ENCODE data around the gene SCAMP2. TPM values are rescaled to one million over a fixed set of nuclear protein-coding genes. Genes with fewer than 3 reads are reported as not detected.

Gene SCAMP2
- total and polyA plus RNA-seq, 2 of the 13 experiments (the other 11 are each of a cell fraction or from before 2014, with no cell fraction given), result 34.8 to 121 TPM

GRCh38 chr15:74821091-74821789 lies 51.9 kb downstream of the SCAMP2 start:
- H3K4me2 ChIP-seq (ENCODE audit: low read depth, low read length), result no peak overlapping the region
- ChIA-PET CTCF (ENCODE audit: low intra/inter-chr PET ratio, low total read pairs) (no interaction called here), POLR2A (no interaction called here)
- intact Hi-C loops (cut with micrococcal nuclease; ENCODE audit: unreplicated experiment) (no loop called here), in situ Hi-C loops (cut with HindIII; ENCODE audit: extremely low pct_ligation_motif_present, low pct_unique_long_range_greater_than_20kb) (no loop called here)
- peaks cover 1 to 25% of the 10 kb centered on the region in 2 experiments; a peak in 3 of 5 replicates for H3K27me3 ChIP-seq (ENCODE audit: control insufficient read depth in 1 of 2, insufficient read depth in 2 of 2, low read length in 2 of 2)
- H3K27ac ChIP-seq (ENCODE audit: extremely low read length, insufficient read depth, low read length), result no peak overlapping the region
- H3K36me3 ChIP-seq (replicated peaks in 1 of 2; ENCODE audit: control insufficient read depth in 1 of 2, insufficient read depth in 2 of 2, low read length in 2 of 2), result no peaks in the 10 kb centered on the region
- no peak for DNase-seq (ENCODE audit: low spot score)
- H4K20me1 ChIP-seq (ENCODE audit: insufficient read depth, low read length), result no peaks in the 10 kb centered on the region; the same call in 1 of the 2 replicates
- H3K79me2 ChIP-seq (ENCODE audit: insufficient read depth, low read length), result no peaks in the 10 kb centered on the region
- no TSS peak for BruUV-seq (replicated peaks)
- WGBS (ENCODE audit: low lambda C conversion rate), result 49% methylated on average over 3 of the region's 11 CpGs
- ATAC-seq, result no peak
- no peak overlapping the region for H2AFZ ChIP-seq (ENCODE audit: low read length)
- no peak for FAIRE-seq
- H3K9me3 ChIP-seq (ENCODE audit: low read length), result no peaks in the 10 kb centered on the region
- H3K4me1 ChIP-seq (ENCODE audit: insufficient read depth, low read length), result peaks cover 36% of the 10 kb centered on the region
- no peak overlapping the region for H3K4me3 ChIP-seq (replicated peaks in 1 of 3; ENCODE audit: insufficient read depth in 1 of 3, low read depth in 2 of 3, low read length in 3 of 3)
- TF ChIP-seq SNAI1 (CRISPR knock-in tag; IDR thresholded peaks at IDR 0.05; ENCODE audit: borderline replicate concordance) (no peak), ARNTL (CRISPR knock-in tag; IDR thresholded peaks at IDR 0.05) (no peak), ZNF143 (CRISPR knock-in tag; IDR thresholded peaks at IDR 0.05) (no peak), ZFX (CRISPR knock-in tag; IDR thresholded peaks at IDR 0.05; ENCODE audit: low read depth) (no peak), ZFP36L1 (CRISPR knock-in tag; IDR thresholded peaks at IDR 0.05) (no peak), ZNF790 (CRISPR knock-in tag; IDR thresholded peaks at IDR 0.05; ENCODE audit: borderline replicate concordance) (no peak), KLF11 (CRISPR knock-in tag; IDR thresholded peaks at IDR 0.05) (no peak), PHF20 (CRISPR knock-in tag; IDR thresholded peaks at IDR 0.05) (no peak), CAMTA2 (CRISPR knock-in tag; IDR thresholded peaks at IDR 0.05; ENCODE audit: borderline replicate concordance) (no peak)
- TF ChIP-seq, protein P1, sequence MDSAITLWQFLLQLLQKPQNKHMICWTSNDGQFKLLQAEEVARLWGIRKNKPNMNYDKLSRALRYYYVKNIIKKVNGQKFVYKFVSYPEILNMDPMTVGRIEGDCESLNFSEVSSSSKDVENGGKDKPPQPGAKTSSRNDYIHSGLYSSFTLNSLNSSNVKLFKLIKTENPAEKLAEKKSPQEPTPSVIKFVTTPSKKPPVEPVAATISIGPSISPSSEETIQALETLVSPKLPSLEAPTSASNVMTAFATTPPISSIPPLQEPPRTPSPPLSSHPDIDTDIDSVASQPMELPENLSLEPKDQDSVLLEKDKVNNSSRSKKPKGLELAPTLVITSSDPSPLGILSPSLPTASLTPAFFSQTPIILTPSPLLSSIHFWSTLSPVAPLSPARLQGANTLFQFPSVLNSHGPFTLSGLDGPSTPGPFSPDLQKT (CRISPR knock-in tag; IDR thresholded peaks at IDR 0.05; ENCODE audit: borderline replicate concordance), result no peak
- TF ChIP-seq, protein P2, sequence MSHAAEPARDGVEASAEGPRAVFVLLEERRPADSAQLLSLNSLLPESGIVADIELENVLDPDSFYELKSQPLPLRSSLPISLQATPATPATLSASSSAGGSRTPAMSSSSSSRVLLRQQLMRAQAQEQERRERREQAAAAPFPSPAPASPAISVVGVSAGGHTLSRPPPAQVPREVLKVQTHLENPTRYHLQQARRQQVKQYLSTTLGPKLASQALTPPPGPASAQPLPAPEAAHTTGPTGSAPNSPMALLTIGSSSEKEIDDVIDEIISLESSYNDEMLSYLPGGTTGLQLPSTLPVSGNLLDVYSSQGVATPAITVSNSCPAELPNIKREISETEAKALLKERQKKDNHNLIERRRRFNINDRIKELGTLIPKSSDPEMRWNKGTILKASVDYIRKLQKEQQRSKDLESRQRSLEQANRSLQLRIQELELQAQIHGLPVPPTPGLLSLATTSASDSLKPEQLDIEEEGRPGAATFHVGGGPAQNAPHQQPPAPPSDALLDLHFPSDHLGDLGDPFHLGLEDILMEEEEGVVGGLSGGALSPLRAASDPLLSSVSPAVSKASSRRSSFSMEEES (CRISPR knock-in tag; IDR thresholded peaks at IDR 0.05), result no peak
- TF ChIP-seq, protein P3, sequence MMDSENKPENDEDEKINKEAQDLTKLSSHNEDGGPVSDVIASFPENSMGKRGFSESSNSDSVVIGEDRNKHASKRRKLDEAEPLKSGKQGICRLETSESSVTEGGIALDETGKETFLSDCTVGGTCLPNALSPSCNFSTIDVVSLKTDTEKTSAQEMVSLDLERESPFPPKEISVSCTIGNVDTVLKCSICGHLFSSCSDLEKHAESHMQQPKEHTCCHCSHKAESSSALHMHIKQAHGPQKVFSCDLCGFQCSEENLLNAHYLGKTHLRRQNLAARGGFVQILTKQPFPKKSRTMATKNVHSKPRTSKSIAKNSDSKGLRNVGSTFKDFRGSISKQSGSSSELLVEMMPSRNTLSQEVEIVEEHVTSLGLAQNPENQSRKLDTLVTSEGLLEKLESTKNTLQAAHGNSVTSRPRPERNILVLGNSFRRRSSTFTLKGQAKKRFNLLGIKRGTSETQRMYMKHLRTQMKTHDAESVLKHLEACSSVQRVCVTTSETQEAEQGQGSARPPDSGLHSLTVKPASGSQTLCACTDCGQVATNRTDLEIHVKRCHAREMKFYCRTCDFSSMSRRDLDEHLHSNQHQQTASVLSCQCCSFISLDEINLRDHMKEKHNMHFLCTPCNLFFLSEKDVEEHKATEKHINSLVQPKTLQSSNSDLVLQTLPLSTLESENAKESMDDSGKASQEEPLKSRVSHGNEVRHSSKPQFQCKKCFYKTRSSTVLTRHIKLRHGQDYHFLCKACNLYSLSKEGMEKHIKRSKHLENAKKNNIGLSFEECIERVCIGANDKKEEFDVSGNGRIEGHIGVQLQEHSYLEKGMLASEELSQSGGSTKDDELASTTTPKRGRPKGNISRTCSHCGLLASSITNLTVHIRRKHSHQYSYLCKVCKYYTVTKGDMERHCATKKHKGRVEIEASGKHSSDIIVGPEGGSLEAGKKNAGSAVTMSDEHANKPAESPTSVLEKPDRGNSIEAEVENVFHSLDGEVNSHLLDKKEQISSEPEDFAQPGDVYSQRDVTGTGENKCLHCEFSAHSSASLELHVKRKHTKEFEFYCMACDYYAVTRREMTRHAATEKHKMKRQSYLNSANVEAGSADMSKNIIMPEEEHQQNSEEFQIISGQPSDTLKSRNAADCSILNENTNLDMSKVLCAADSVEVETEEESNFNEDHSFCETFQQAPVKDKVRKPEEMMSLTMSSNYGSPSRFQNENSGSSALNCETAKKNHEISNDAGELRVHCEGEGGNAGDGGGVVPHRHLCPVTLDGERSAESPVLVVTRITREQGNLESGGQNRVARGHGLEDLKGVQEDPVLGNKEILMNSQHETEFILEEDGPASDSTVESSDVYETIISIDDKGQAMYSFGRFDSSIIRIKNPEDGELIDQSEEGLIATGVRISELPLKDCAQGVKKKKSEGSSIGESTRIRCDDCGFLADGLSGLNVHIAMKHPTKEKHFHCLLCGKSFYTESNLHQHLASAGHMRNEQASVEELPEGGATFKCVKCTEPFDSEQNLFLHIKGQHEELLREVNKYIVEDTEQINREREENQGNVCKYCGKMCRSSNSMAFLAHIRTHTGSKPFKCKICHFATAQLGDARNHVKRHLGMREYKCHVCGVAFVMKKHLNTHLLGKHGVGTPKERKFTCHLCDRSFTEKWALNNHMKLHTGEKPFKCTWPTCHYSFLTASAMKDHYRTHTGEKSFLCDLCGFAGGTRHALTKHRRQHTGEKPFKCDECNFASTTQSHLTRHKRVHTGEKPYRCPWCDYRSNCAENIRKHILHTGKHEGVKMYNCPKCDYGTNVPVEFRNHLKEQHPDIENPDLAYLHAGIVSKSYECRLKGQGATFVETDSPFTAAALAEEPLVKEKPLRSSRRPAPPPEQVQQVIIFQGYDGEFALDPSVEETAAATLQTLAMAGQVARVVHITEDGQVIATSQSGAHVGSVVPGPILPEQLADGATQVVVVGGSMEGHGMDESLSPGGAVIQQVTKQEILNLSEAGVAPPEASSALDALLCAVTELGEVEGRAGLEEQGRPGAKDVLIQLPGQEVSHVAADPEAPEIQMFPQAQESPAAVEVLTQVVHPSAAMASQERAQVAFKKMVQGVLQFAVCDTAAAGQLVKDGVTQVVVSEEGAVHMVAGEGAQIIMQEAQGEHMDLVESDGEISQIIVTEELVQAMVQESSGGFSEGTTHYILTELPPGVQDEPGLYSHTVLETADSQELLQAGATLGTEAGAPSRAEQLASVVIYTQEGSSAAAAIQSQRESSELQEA (CRISPR knock-in tag; IDR thresholded peaks at IDR 0.05; ENCODE audit: not compliant biosample characterization), result no peak
- no peak overlapping the region for H3K9ac ChIP-seq (ENCODE audit: insufficient read depth, low read depth, low read length)

Measured in HepG2 (cell line).